HepG2 (cell line): ENCODE results near the gene SDC4. TPM values are rescaled to one million over a fixed set of nuclear protein-coding genes. Genes with fewer than 3 reads are reported as not detected.

ENCODE experiments used
- ATAC-seq: fragments of 200-7000 bp; cut with Tn5 transposase; 3 replicates; pipeline ENCODE4 v1.9.1; 2020; ENCODE audit warnings: mild to moderate bottlenecking, moderate library complexity
- BruUV-seq: library from RNA; stranded (reverse); fragments of 400-500 nt; replicated peaks from 2 replicates; lab custom pipeline; 2021; lab: Mats Ljungman, UMichigan
- CTCF ChIA-PET: fragments of 300-600 bp; formaldehyde crosslinking; extraction: SDS; loops from one replicate; lab custom pipeline; 2021; ENCODE audit warnings: low total read pairs, inconsistent platforms, low intra/inter-chr PET ratio; lab: Yijun Ruan, JAX
- POLR2A ChIA-PET: fragments of 350-600 bp; sonication (Branson Sonifier 250); formaldehyde crosslinking; loops from one replicate; lab custom pipeline; 2020; ENCODE audit warnings: antibody characterized with exemption, inconsistent platforms; lab: Yijun Ruan, JAX
- DNase-seq: peaks from one replicate; pipeline ENCODE4 v3.0.0-alpha.2; 2015; ENCODE audit warnings: low spot score
- FAIRE-seq: peaks from 3 replicates; lab custom pipeline; 2011; peaks lifted over from hg19 to GRCh38; lab: Jason Lieb, UNC
- H2AFZ ChIP-seq: one replicate; pipeline ENCODE4 v1.6.1; 2011; ENCODE audit warnings: low read length, inconsistent platforms
- H3K27ac ChIP-seq: fragments of 300-600 bp; 3 replicates; pipeline ENCODE4 v1.8.0; 2011; ENCODE audit warnings: mixed run types, mild to moderate bottlenecking, mixed read lengths, low read length, inconsistent platforms; ENCODE audit not compliant: insufficient read depth; ENCODE audit errors: extremely low read length
- H3K27me3 ChIP-seq, 2 experiments: fragments of 200-600 bp in 1 of 2; 2 replicates in 1 of 2; 3 replicates in 1 of 2; pipeline versions ENCODE4 v1.6.0 to v1.8.0; 2011; ENCODE audit warnings: low read length in 2 of 2, mild to moderate bottlenecking in 2 of 2, moderate library complexity in 2 of 2, inconsistent platforms in 1 of 2; ENCODE audit not compliant: insufficient read depth in 2 of 2, control insufficient read depth in 1 of 2
- H3K36me3 ChIP-seq, 2 experiments: fragments of 200-600 bp in 1 of 2; replicated peaks in 1 of 2; 2 replicates in 1 of 2; 3 replicates in 1 of 2; pipeline versions ENCODE4 v1.5.1 to v1.8.0; 2011; ENCODE audit warnings: low read length in 2 of 2, inconsistent platforms in 1 of 2; ENCODE audit not compliant: insufficient read depth in 2 of 2, control insufficient read depth in 1 of 2
- H3K4me1 ChIP-seq: 2 replicates; pipeline ENCODE4 v1.5.1; 2012; ENCODE audit warnings: low read length, inconsistent platforms; ENCODE audit not compliant: insufficient read depth
- H3K4me2 ChIP-seq: 2 replicates; pipeline ENCODE4 v1.6.0; 2011; ENCODE audit warnings: low read depth, low read length, inconsistent platforms
- H3K4me3 ChIP-seq, 3 experiments: fragments of 200-600 bp in 1 of 3; sonication (generic), shearing (Covaris generic) in 1 of 3; replicated peaks in 1 of 3; 2 replicates each; pipeline ENCODE4 v1.5.1; 2011 to 2016; ENCODE audit warnings: low read length in 3 of 3, inconsistent platforms in 2 of 3, low read depth in 2 of 3, mild to moderate bottlenecking in 2 of 3, control low read depth in 1 of 3, mixed read lengths in 1 of 3; ENCODE audit not compliant: insufficient read depth in 1 of 3
- H3K79me2 ChIP-seq: one replicate; pipeline ENCODE4 v1.6.1; 2011; ENCODE audit warnings: low read length, inconsistent platforms; ENCODE audit not compliant: insufficient read depth
- H3K9ac ChIP-seq: 2 replicates; pipeline ENCODE4 v1.6.0; 2011; ENCODE audit warnings: mild to moderate bottlenecking, low read depth, low read length, inconsistent platforms; ENCODE audit not compliant: insufficient read depth
- H3K9me3 ChIP-seq: 2 replicates; pipeline ENCODE4 v1.5.1; 2012; ENCODE audit warnings: mild to moderate bottlenecking, low read length
- H4K20me1 ChIP-seq: 2 replicates; pipeline ENCODE4 v1.6.0; 2011; ENCODE audit warnings: inconsistent platforms, mild to moderate bottlenecking, low read length, moderate library complexity; ENCODE audit not compliant: insufficient read depth
- MNT ChIP-seq: fragments of 450-650 bp; IDR thresholded peaks from 2 replicates; pipeline ENCODE4 v1.6.1; 2016
- SETDB1 ChIP-seq: sonication (generic); formaldehyde crosslinking; IDR thresholded peaks from 2 replicates; pipeline ENCODE4 v1.5.1; 2020; ENCODE audit warnings: missing genetic modification reagents, mild to moderate bottlenecking, borderline replicate concordance
- THRA ChIP-seq: sonication (generic); formaldehyde crosslinking; IDR thresholded peaks from 2 replicates; pipeline ENCODE4 v1.4.0; 2020; ENCODE audit warnings: missing genetic modification reagents, borderline replicate concordance
- whole genome bisulfite sequencing: methylation state at CpG from one replicate; pipeline ENCODE4 v1.1.6; 2017; ENCODE audit warnings: low lambda C conversion rate; 5-methylcytosine and 5-hydroxymethylcytosine counted together
- in situ Hi-C: cut with HindIII; loops from 2 replicates; pipeline ENCODE4 v1.10.0; 2017; ENCODE audit warnings: low pct_unique_long_range_greater_than_20kb; ENCODE audit not compliant: extremely low pct_ligation_motif_present
- intact Hi-C: fragments of 100-400 bp; cut with micrococcal nuclease; formaldehyde crosslinking; loops from one replicate; pipeline ENCODE4 v1.10.0; 2022; ENCODE audit not compliant: unreplicated experiment
- polyA plus RNA-seq, 8 experiments: library from polyadenylated mRNA; depleted of rRNA in 3 of 8; stranded (reverse) in 7 of 8; unstranded in 1 of 8; fragments of >200 nt; fragmentation: Illumina TruSeq in 4 of 8; extraction: Trizol in 4 of 8; gene quantifications; 2 replicates each; pipeline versions ENCODE4 v1.2.1 to v1.2.3, GENCODE V29; 2011 to 2016; ENCODE audit warnings: low read depth in 4 of 8, missing spikeins in 1 of 8, mixed read lengths in 1 of 8; ENCODE audit not compliant: insufficient read depth in 1 of 8
- total RNA-seq, 5 experiments: library from RNA; depleted of rRNA; stranded (reverse); fragments of >200 nt; fragmentation: Illumina TruSeq; extraction: Trizol; gene quantifications; 2 replicates each; pipeline ENCODE4 v1.2.3, GENCODE V29; 2016; ENCODE audit warnings: low read depth in 1 of 5

Gene SDC4
- total and polyA plus RNA-seq, 2 of the 13 experiments (the other 11 are each of a cell fraction or from before 2014, with no cell fraction given) = 49.0 to 65.1 TPM

GRCh38 chr20:45322952-45323383 lies 25.3 kb downstream of the SDC4 start (continued):
- TF ChIP-seq THRA (CRISPR knock-in tag) = peak; percentile 66

GRCh38 chr20:45320948-45321595 lies 27.2 kb downstream of the SDC4 start:
- Histone ChIP-seq H3K9ac (no peak overlapping the region), H2AFZ (no peak overlapping the region), H3K36me3 (peaks cover 0 to 2% of the 10 kb centered on the region in 2 experiments; a peak in 2 of 5 replicates), H3K27me3 (peaks cover 2 to 20% of the 10 kb centered on the region in 2 experiments; a peak in 3 of 5 replicates), H3K27ac (no peak overlapping the region), H4K20me1 (no peaks in the 10 kb centered on the region), H3K9me3 (no peaks in the 10 kb centered on the region), H3K4me3 (no peak overlapping the region), H3K79me2 (no peaks in the 10 kb centered on the region), H3K4me1 (no peaks in the 10 kb centered on the region), H3K4me2 (no peak overlapping the region)
- FAIRE-seq (no peak), ATAC-seq (no peak), DNase-seq (no peak)
- CTCF ChIA-PET = interaction anchor here (1.4 to 3.2 kb wide), 4 partner anchors 36 to 129 kb away, joined by 6 to 96 read pairs (median 28); no protein-coding TSS in a partner anchor
- in situ Hi-C loops = loop anchor here (5.0 kb wide), 1 partner anchor 116 kb away; no protein-coding TSS in a partner anchor
- intact Hi-C loops = no loop called here
- 68% methylated on average over 5 of the region's 5 CpGs for WGBS
- POLR2A ChIA-PET = interaction anchor here (0.8 to 4.3 kb wide), 8 partner anchors 21 to 450 kb away, joined by 3 to 21 read pairs (median 6); partner anchors contain the start of gene SYS1
- TF ChIP-seq MNT = peak; percentile 44; the same call in 1 of the 2 replicates
- TF ChIP-seq SETDB1 (CRISPR knock-in tag) = no peak
- BruUV-seq = no TSS peak
